HG03432 (cell line): ENCODE results near the gene CPNE5.

Experiments used
- ATAC-seq: cut with Tn5 transposase; IDR thresholded peaks from one replicate; pipeline ENCODE4 v1.9.1; 2021; ENCODE audit warnings: mild to moderate bottlenecking, moderate library complexity; ENCODE audit not compliant: unreplicated experiment

CPNE5 gene

DNA sequence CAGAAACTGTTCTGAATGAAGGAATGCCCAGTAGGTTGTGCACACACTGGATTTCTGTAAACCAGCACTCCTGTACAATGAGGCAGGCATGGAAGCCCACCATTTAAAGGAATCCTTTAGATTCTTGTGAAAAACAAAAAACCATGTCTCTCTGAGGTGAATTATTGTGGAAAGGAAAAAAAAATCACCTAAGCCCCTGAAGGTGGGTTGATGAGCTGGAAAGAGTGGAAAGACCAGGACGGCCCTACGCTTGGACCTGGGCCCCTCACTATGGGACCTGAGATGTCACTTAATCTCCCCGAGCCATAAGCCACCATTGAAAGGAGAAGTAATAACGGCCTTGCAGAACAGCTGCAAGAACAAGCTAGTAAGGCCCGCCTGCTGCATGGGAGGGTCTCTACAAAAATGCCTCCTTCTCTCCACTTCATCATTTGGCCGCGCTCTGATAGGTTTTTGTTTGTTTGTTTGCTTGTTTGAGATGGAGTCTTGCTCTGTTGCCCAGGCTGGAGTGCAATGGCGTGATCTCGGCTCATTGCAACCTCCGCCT lies 72.8 kb downstream of the CPNE5 start:
- no peak for ATAC-seq

DNA sequence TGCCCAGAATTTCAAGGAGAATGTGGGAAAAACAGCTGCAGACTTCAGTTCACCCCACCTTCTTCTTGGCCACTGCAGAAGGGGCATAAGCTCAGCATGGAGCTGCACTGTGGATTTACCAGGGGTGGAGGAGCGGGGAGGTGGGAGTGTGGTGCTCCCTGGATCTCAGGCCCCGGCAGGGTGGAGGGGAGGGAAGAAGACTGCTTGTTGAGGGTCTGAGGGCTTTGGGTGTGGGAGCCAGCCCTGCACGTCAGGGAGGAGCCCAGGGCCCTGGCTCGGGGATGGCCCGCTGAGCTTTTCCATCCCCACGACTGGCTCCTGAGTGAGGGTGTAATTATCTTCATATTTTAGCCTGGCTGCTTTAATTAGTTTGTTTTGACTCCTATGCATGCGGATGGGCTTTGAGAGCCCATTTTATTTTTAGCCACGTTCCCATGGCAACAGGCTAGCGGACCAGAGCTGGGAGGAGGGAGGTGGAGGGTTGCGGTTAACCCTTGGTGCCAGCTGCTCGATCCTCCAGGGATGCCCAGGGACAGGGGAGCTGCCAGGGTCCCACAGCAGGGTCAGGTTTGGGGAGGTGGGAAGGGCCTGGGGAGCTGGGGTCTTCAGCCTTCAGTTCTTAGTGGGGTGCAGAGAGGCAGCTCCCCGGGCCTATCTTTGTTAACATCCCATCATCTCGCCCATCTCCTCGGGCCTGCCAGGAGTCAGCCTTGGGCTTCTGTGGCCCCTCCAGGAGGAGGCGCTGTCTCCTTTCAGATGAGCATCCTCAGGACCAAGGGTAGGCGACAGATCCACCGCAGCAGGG lies 73.4 kb downstream of the CPNE5 start:
- peak; percentile 72 for ATAC-seq

DNA sequence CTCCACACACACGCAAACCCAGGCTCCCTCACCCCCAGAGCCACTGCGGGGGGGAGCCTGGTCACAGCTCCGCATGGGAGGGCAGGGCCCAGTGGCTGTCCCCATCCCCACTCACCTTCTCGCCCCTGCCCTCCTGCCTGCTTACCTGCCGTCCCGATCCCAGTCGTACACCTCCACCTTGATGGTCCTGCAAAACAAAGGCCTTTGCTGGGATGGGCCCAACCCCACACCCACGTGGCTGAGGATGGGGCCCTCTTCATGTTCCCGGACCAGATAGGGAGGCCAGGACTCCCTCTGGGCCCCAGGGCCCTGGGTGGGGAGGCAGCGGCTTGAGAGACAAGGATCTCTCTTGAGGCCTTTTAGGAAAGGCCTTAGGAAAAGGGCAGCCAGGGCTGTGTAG lies 74.1 kb downstream of the CPNE5 start:
- ATAC-seq = no peak

DNA sequence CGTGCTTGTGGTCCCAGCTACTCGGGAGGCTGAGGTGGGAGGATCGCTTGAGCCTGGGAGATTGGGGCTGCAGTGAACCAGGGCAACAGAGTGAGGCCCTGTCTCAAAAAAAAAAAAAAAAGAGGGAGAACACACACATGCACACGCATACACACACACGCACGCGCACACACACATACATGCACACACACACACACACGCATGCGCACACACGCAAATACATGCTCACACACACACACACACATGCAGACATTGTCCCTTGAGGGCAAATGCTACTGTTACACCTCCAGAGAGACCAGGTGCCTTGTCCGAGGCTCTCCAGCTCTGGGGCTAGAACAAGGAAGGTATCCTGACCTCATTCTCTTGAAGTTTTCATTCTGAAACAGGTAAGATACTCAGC lies 77.1 kb downstream of the CPNE5 start:
- ATAC-seq = no peak

DNA sequence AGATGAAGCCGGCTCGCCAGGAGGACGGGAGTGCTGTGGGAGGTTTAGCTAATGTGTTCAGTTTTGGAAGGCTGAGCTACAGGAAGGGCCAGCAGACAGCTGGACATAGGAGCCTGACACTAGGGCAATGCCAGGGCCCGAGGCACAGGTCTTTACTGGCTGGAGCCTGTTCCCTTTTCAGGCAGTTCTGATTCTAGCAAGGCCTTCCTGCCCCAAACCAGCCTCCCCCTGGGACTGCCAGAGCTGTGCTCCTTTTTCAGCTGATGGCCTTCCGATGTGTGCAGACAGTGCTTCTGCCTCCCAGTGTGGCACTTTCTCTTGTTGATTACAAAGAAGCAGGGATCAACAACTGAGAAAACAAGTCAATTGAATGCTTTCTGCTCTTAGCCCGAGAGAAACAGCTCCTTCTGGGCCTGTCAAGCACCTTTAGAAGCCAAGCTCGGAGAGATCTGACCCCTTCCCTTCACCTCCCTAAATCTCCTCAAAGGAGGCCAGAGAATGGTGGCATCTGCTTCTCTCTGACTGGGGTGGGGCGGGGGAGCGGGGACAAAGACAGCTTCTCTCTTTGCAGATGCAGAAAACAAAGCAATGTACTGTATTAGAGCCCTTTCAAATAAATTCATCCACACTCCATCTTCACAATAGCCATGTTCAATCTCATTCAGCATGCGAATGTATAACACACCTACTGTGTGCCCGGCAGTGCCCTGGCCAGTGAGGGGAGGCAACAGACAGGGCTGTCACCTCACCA lies 78.4 kb downstream of the CPNE5 start:
- no peak for ATAC-seq

DNA sequence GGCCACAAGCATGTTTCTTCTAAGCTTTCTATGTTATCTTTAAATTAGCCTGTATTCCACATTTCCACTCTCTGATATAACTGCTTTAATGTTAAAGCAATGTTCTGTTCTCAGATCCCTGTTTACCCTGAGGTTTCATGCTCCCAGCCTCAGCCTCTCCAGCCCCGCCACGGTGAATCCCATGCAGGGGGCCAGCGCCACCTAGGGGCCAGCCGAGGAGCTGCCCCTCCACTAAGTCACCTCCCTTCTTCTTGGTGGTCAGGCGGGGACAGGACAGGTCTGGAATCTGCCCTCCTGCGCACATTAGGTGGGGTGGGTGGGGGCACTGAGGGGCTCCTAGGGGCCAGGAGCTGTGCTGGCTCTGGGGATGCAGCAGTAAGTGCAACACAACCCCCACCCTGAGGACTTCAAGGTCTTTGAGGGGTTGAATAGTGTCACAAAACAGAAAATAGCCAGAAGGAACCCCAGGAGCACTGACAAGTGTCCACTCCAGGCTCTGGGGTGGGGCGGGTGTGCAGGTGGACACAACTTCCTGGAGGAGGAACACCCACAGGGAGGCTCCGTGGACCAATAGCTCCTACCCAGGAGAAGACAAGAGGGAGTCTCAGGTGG lies 80.0 kb downstream of the CPNE5 start:
- peak; percentile 43 for ATAC-seq

DNA sequence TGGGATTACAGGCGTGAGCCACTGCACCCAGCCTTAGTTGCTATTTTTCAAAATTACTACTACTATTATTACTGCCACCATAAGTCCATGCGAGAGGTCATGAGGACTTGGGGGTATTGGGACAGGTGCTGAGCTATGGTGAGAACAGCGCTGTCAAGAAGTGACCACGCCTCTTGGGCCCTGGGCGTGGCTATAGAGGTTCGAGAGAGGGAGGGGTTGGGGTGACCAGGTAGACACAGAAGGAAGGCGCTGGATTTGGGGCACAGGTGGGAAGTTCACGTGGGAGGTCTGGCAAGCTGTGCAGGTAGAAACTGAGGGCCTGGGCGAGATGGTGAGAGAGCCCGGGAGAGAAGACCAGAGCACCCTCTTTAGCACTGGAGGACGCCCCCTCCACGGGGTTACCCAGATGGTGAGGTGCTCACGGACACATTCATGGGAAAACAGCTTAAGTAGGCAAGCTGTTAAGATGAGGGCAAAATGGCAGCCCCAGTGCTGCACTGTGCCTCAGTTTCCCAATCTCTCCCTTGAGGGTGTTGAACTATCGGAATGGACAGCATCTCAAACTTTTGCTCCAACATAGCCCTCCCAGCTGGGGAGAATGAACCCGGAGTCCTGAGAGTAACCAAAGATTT lies 80.6 kb downstream of the CPNE5 start:
- no peak for ATAC-seq

DNA sequence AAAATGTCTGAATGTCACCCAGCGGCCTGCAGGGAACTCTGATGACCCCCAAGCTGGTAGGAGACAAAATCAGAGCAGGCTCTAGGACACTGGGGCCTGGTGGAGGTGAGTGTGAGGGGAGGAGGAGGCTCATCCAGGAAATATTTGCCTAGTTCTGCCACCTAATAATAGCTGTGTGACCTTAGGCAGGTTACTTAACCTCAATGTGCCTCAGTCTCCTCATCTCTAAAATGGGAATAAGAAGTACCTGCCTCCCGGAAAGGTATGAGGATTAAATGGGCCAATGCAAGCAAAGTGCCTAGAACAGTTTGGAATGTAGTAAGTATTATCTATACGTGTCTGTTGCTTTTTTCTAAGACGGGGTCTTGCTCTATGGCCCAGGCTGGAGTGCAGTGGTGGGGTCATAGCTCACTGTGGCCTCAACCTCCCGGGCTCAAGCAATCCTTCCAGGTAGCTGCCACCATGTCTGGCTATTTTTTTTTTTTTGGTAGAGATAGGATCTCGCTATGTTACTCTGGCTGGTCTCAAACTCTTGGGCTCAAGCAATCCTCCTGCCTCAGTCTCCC lies 81.2 kb downstream of the CPNE5 start:
- ATAC-seq = no peak

DNA sequence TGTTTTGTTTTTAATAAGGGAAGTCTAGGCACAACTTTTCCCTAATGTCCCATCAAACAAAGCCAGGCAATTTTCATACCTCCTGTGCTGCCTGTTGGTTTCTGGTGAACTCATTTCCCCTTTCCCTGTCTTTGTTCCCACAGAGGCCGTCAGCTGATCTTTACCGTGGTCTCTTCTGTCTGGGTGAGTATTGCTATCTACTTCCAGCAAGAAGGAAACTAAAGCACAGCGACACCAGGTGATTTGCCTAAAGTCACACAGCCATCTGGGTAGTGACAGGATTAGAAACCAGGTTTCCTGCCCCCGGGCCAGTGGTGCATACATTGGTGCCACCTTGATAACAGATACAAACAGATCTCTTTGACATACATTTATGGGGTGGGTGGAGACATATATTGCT lies 82.0 kb downstream of the CPNE5 start:
- ATAC-seq = no peak

DNA sequence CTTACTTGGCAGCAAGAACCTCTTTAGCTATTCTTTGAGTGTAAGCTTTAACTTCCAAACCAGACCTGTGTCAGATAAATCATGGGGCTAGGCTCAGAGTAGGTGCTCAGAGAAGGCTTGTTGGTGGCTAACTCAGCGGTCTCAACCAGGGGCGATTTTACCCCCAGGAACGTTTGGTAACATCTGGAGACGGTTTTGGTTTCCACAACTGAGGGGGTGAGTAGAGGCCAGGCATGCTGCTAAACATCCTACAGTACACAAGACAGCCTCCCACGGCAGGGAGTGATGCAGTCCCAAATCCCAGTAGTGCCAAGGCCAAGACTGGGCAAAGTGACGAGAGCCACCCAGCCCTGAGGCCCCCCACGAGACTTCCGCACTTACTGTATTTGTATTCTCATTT lies 82.5 kb downstream of the CPNE5 start:
- no peak for ATAC-seq

DNA sequence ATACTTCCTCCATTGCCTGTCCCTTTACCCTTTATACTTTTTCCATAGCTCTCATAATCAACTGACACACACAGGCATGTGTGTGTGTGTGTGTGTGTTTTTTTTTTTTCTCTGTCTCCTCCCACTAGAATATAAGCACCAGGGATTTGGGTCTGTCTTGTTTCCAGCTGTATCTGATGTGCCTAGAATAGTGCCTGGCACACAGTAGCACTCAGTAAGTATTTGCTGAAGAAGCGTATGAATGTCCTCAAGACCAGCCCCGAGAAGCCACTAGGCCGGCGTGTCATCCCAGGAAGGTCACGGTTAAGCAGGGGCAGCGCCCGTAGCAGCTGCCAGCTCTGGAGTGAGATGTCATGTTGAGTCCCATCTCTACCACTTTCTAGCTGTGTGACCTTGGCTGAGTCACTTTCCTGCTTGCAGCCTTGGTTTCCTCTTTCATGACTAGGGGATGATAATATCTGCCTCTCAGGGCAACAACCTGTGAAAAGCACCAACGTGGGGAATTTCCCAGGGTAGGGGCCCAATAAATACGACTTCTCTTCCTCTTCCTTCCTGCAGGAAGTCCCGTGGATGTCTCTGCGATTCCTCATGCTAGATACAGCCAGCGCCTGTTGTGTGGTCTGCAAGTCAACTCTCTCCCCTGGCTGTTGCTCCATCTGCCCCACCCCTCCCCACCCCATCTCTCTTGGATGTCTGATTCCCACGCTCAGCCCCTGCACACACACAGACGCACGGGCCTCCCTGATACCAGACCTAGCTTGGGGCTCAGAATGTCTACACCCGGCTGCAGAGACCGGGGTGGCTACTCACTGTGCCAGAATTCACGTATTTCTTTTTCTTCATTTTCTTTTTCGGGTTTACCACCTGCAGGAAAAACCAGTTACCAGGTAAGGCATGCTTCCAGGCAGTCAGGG lies 83.6 kb downstream of the CPNE5 start:
- ATAC-seq = peak; percentile 53

DNA sequence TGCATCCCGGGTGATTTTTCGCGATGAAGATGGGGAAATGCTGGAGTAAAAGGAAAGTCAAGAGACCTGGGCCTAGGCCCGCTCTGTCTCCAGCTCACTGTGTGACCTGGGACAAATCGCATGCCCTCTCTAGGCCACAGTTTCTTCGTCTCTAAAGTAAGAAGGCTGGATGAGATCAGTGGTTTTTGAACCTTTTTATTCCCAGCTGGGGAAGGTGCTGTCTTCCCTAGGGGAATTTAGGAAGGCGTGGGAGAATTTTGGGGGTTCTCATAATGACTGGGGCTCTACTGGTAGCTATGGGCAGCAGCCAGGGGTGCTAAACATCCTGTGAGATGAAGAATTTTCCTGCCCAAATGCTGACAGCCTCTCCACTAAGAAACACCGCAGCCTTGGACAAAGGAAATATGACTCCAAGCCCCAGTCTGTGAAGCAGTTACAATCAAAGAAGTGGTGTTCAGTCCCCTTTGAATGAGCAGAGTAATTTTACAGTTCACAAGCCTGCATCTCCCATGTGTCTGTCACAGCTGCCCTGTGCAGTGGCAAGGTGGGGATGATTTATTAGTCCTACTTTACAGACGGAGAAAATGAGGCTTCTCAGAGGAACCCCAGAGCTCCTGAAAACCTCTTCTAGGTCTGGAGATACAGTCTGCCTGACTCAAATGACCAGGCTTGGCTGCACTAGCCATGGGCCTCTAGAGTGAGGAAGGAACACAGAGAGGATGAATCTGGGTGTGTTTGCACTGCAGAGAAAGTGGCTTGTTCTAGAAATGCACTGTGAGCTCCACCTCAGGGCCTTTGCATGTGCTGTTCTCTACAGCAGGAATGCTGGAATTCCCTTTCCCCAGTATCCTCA lies 84.4 kb downstream of the CPNE5 start:
- ATAC-seq = no peak

DNA sequence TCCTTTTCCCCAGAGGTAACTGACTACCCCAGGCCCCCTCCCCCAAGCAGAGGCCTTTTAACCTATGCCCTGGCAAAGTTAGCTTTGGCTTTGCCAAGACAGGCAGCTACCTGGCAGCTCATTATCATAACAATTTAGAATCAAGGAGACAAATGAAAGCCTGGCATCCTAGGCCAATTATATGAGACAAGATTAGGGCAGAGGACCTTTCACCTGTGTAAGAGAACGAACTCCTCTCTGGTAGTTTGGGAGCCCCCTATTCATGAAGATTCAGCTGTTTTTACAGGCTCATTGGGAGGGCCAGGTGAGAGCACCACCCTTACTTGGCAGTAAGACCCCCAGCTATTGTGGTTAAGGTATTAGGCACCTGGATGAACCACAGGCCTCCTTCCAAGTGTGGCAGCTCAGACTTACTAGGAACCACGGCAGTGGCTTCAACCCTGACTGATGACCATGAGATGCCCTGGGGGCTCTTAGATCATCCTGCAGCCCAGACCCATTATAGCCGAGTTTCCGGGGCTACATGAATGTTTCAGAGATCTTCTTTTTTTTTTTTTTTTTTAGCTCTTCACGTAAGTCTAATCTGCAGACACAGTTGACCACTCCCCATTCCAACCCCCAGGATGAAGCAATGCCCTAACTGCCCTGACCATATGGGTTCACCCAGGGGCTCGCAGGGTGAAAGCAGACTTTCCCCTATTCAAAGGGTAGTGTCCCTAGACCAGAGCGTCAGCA lies 85.4 kb downstream of the CPNE5 start:
- no peak for ATAC-seq

DNA sequence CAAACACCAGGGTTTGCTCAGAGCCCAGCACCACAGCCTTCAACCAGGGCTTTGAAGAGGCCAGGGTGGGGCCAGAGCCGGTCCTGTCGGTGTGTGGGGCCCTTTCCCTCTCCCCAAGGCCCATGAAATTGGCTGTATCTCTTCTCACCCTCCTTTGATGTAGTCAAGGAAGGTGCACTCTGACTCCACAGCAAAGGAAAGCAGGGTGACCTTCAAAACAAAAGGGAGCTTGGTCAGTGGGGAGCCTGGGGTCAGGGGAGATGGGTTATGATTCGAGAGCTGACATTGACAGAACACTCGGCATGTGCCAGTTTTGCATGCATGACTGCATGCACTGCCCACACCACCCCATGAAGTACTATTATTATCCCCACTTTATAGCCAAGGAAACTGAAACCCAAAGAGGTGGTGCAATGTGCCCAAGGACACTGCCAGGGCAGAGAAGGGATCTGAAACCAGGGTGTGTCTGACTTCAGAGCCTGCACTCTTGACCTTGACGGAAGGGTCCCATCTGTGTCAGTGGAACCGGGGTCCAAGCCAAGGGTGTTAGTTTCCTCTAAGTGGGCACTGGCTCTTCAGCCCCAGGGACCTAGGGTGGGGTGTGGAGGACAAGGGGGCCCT lies 86.2 kb downstream of the CPNE5 start:
- ATAC-seq = peak; percentile 43

DNA sequence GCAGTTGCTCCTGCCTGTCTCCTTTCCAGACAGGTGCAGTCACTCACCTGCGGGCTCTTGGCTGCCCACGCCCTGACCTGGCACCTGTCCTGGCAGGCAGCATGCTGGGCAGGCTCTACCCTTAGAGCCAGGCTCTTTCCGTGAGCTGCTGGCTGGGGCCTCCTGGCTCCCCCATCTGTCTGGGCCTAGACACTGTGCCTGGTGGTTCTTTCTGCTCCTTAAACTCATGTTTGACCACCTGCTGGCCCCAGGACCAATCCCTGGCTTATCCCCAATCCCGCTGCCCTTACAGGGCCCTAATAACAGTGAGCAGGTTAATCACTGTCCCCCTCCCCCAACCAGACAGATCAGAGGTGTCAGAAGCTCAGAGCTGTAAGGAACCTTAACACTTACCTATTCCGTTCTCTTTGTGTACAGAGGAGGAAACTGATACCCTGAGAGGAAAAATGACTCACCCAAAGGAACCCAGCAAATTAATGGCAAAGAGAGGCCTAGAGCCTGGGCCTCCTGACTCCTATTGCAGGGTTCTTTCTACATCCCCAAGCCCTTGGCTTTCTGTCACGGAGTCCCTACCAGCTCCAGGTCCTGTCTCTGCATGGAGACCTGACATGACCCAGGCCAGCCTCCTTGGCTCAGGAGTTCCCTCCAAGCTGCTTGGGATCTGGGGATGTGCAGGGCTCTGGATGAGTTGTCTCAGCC lies 86.9 kb downstream of the CPNE5 start:
- ATAC-seq = no peak

DNA sequence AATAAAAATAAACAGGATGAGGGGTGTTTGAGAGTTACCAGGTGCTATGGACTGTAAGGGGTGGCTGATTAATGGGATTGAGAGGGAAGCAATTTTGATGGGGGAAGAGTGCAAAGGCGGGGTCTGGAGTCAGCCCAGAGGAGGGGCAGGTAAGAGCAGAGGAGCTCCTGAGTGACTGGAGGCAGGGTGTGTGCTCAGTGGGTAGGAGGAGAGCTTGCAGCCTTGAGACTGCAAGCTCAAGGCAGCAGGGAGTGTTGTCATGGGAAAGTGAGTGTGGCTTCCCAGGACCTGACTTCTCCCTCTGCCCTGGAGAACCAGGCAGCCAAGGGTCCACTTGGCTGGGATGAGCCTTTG lies 87.4 kb downstream of the CPNE5 start:
- ATAC-seq = no peak

DNA sequence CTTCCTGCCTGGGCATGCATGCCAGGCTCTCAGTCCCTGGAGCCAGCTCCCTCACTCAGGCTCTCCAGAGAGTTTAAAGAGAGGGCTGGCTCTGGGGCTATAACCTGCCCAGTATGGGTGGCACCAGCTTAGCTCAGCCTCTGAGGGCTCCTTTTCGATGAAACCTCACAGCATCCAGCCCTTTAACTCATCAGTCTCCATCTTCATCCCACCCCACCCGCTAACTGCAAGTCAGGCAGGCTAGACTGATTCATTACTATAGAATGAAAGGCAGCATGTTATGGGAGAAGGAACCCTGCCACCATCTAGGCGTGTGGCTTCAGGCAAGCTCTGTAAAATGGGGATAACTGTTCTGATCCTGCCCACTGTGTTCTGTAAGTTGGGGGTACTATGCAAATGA lies 88.2 kb downstream of the CPNE5 start:
- no peak for ATAC-seq
